ENCODE measurements around the gene SGTA.

SGTA gene

DNA sequence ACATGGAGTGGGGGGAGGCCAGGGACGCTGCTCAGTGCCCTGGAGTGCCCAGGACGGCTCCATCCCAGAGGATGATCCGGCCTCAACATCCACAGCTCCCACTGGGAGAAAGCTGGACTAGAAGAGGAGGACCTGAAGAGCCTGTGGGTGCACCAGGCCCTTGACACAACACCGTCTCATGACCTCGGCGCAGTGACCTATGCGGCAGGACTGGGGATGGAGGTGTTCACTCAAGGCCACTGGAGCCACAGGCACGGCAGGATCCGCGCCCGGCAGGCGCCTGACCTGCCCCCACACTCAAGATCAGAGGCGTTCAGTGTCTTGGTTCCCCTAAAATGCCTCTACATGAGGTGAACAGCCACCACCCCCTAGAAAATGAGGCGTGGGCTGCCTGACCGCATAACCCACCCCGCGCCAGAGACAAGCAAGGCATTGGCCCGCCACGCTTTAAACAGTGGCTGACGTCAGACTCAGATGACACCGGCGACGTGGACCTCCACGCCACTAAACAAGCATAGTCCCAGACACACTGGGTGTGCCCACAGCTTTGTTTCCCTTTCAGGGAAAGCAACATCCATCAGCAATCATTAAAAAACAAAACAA is 8.0 kb downstream of the SGTA start:
- DNase-seq: no peak
- TF ChIP-seq POLR2A (IDR thresholded peaks at IDR 0.05; ENCODE audit: low read length): no peak
- TF ChIP-seq GATA1 (IDR thresholded peaks at IDR 0.05; ENCODE audit: low read depth, low read length): no peak

DNA sequence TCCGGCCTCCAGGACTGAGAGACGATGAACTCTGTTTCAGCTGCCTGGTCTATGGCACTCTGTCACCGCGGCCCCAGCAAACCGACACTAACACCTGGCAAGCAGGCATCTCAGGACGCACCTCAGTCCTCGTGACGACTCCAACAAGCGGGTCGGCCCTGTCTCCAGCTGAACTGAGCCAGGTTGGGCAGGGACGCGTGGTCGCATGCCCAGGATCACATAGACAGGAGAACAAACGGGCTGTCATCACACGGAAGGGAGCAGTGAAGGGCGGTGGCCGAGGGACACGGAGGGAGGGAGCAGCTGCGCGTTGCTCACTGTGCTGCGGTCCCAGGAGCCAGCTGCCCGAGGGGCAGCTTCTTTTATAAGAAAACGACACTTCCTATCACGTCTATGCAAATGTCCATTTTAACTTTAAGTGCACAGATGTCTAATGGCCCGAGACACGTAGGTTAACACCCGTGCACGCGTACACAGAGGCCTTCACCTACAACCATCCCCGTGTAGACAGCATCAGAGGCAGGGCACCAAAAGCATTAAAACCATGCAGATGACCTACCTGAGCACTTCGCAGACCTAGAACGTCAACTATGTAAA is 8.9 kb downstream of the SGTA start:
- no peak for TF ChIP-seq POLR2A (IDR thresholded peaks at IDR 0.05; ENCODE audit: low read length)
- TF ChIP-seq GATA1 (IDR thresholded peaks at IDR 0.05; ENCODE audit: low read depth, low read length): no peak

DNA sequence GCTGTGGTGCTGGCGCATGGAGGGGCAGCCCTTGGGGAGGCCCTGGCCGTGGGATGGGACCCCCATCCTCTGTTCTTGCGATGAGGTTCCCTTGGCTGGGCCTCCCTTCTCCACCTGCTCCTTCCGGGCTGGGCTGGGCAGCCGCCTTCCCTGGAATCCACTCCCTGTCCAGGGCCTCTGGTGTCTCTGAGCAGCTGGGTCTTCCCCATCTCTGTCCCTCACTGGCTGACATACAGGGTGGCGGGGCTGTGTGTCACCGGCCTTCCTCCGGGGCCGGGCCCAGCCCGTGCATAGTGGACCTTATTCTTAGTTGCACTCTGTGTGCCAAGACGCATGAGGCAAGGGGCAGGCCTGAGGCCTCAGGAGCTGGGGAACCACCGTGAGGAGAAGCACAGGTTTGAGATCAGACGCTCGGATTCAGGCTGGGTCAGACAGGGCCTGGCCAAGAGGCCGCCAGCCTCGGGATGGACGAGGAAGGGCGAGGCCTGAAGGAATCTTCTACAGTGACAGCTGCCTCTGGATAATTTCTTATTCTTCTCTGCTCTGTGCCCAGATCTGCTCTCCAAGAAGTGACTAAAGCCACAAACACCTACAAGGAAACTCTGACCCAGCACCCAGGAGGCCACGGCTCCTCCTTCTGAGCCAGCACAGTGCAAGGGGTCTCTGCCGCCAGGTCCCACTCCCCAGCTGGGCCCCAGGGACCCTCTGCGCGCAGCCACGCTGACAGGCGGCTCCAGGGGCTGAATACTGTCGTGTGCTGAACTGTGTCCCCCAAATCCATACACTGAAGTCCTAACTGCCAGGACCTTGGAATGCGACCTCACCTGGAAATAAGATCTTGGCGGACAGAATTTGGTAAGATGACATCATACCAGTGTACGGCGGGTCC is 11.0 kb downstream of the SGTA start:
- TF ChIP-seq GATA1 (IDR thresholded peaks at IDR 0.05; ENCODE audit: low read depth, low read length) (no peak), POLR2A (IDR thresholded peaks at IDR 0.05; ENCODE audit: low read length) (no peak)
- no peak for DNase-seq

More for the DNA sequence above, 8.9 kb downstream of the SGTA start:
- DNase-seq: no peak

DNA sequence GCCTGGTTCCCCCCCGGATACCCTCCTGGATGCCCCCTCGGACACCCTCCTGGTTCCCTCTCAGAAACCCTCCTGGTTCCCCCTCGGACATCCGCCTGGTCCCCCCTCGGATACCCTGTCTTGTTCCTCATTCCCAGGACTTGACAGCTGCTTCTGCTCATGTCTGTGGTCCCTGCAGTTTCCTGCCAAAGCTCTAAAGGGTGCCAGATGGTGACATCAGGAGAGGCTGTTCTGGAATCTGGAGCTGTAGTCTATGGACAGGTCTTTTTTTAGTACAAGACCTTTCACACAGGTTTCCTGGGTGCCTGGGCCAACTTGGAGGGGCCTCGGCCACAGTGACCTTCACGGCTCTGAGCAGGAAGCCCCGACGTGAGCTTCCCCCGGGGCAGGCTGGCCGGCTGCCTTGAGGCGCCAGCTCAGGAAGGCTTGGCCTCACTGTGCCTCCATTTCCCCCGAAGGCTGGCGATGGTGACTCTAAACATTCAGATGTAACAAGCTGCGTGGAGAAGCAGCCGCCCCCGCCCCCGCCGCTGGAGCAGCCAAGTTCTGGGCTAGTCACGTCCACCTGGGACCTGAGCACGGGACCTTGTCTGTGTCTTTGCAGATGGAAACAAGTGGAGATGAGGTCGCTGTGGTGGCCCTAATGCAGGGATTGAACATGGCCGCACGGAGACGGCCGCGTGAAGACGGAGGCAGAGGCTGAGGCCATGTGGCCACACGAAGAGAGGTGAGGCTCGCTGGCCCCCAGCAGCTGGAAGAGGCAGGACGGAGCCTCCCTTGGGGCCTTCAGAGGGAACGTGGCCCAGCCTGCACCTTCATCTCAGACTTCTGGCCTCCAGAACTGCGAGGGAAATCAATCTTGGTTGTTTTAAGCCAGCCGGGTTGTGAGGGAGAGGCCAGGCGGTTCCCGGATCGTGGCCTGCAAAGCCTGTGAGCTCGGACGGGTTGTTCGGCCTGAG is 12.7 kb downstream of the SGTA start:
- no peak for DNase-seq
- TF ChIP-seq GATA1 (IDR thresholded peaks at IDR 0.05; ENCODE audit: low read depth, low read length): no peak

DNA sequence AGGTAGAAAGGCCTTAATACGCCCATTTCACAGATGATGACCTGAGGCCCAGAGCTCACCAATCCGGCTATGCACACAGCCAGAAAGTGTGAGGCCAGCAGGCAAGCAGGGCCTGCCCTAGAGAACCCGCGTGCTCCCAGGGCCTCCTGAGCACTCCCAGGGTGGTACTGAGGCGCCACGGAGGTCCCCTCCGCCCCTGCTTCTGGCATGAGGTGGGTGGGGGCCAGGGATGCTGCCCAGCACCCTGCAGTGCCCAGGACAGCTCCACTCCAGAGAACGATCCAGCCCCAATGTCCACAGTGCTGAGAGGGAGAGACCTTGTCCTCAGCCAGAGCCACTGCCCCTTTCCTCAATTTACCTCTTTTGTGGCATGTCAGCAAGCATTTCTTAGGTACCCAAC is 13.9 kb downstream of the SGTA start:
- TF ChIP-seq GATA1 (IDR thresholded peaks at IDR 0.05; ENCODE audit: low read depth, low read length) (no peak), POLR2A (IDR thresholded peaks at IDR 0.05; ENCODE audit: low read length) (no peak)
- no peak for DNase-seq

DNA sequence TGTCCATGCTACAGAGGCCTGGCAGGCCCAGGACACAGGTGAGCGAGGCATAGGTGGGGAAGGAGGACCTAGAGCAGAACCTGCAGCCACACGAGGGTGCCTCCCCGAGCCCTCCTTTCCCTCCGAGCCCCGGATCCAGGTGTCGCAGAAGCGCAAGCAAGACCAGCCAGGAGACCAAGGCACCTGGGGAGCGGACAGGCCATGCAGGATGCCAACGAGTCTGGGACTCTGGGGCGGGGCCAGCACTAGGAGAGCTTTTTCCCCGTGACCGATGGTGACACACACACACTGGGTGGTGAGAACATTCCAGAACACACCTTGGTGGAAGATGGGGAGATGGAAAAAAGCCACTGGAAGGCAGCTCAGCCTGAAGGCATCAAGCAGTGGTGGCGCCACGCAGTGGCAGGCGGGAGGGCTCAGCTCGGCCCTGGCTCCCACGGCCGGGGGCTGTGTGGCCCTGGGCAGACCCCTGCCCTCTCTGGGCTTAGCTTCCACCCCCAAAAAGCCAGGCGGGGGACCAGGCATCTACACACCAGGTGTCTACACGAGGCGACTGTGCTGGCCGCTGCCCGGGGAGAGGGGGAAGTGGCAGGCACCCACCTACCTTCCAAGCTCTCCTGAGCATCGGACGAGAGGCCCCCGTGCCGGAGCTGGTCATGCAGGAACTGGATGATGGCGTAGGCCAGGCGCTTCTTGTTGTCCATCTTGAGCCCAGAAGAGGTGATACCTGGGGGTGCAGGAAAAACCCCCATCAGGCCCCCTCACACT is 14.5 kb downstream of the SGTA start:
- DNase-seq: no peak
- TF ChIP-seq POLR2A (IDR thresholded peaks at IDR 0.05; ENCODE audit: low read length) (no peak), GATA1 (IDR thresholded peaks at IDR 0.05; ENCODE audit: low read depth, low read length) (no peak)

DNA sequence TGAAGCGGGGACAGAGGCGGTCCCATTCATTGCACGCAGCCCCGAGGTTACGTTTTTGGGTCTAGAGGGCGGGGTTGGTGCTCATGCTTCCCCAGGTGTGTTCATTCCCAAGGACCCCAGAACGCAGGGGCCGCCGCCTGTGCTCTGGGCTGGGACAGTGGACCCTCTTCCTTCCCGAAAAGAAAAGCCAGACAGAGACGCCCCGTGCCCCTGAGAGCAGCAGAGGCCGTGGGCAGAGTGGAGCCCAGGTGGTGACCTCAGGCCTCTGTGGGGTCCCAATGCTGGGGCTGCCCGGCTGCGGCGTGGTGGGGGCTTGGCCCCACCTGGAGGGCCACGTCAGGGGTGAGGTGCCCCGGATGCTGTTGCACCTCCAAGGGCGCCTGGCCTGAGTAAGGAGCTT is 15.4 kb downstream of the SGTA start:
- no peak for TF ChIP-seq POLR2A (IDR thresholded peaks at IDR 0.05; ENCODE audit: low read length)
- TF ChIP-seq GATA1 (IDR thresholded peaks at IDR 0.05; ENCODE audit: low read depth, low read length): no peak

DNA sequence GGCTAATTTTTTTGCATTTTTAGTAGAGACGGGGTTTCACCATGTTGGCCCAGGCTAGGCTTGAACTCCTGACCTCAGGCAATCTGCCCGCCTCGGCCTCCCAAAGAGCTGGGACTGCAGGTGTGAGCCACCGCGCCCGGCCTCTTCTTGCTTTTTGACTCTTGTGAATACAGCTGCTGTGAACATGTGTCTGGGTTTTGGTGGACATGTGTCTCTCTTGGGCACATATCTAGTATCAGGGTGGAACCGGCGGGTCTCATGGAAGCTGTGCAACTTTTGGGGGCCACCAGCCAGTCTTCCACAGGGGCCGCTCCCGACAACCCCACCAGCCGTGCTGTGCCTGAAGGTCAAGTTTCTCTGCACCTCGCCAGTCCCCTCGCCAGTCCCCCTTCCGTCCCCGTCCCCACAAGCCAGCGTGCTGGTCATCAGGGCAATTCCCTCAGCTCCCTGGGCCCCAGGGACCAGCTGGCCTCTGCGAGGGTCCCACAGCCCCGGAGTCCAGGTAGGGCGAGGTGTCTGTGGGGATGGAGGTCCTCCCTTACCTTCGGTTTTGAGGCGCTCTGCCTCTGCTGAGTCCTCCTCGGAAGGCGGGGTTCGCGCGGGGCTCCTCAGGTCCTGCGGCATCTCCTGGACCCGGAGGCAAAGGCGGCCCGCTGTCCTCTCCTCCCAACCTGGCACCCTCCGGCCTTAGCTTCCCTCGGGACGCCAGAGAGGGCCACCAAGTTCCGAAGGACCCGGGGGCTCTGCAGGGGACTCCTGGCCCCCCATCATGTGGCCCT is 16.3 kb downstream of the SGTA start:
- no peak for DNase-seq
- TF ChIP-seq GATA1 (IDR thresholded peaks at IDR 0.05; ENCODE audit: low read depth, low read length) (no peak), POLR2A (IDR thresholded peaks at IDR 0.05; ENCODE audit: low read length) (no peak)

More for the DNA sequence above, 15.4 kb downstream of the SGTA start:
- no peak for DNase-seq

DNA sequence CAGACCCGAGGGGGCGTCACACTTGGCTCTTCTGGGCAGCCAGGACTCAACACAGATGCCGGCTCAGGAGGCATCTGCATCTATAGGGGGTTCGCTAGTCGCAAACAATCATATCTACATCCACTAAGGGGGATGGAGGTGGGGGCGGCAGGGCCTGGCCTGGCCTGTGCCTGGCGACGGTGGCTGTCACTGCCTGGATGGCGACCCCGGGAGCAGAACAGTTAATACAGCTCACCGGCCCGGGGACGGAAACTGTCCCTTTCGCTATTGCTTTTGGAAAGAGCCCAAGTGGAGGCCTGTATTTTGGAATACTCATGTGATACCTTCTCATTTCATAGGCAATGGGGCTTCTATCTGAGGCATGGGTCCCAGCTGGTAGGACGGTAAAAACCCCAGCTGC is 17.7 kb downstream of the SGTA start:
- no peak for DNase-seq
- TF ChIP-seq GATA1 (IDR thresholded peaks at IDR 0.05; ENCODE audit: low read depth, low read length) (no peak), POLR2A (IDR thresholded peaks at IDR 0.05; ENCODE audit: low read length) (no peak)

DNA sequence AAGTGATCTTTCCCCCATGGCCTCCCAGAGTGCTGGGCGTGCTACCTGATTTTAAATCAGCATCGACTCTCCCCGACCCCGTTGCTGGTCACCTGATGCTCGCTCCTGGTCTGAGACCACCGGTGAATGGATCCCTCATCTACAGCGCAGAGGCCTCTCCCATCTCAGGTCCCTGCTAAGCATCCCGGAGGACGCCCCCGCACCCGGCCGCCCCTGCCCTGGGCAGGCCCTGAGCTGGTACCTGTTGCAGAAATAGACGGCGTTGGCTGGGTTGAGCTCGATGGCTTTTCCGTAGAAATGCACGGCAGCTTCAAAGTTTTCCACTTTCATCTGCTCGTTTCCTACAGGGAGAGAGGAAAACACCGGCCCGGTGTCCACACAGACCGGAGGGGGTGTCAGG is 18.1 kb downstream of the SGTA start:
- no peak for DNase-seq
- TF ChIP-seq GATA1 (IDR thresholded peaks at IDR 0.05; ENCODE audit: low read depth, low read length): no peak
- no peak for TF ChIP-seq POLR2A (IDR thresholded peaks at IDR 0.05; ENCODE audit: low read length)

DNA sequence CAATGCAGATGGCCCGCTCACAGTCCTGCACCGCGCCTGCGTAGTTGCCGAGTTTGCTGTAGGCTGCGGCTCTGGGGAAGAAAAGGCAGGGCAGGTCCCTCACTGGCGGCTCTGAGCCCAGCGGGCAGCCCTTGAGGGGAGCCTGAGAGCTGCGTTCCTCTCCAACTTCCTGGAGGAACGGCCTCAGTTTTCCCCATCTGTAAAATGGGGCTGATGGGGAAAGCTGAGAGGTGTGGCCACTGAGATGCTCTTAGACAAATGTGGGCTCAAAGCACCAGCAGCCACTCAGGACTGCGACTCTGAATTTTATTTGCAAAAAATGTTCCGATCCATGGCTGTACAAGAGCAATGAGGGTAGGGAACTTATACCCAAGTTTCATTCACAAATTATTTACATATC is 19.4 kb downstream of the SGTA start:
- TF ChIP-seq POLR2A (IDR thresholded peaks at IDR 0.05; ENCODE audit: low read length) (no peak), GATA1 (IDR thresholded peaks at IDR 0.05; ENCODE audit: low read depth, low read length) (no peak)
- DNase-seq: no peak

DNA sequence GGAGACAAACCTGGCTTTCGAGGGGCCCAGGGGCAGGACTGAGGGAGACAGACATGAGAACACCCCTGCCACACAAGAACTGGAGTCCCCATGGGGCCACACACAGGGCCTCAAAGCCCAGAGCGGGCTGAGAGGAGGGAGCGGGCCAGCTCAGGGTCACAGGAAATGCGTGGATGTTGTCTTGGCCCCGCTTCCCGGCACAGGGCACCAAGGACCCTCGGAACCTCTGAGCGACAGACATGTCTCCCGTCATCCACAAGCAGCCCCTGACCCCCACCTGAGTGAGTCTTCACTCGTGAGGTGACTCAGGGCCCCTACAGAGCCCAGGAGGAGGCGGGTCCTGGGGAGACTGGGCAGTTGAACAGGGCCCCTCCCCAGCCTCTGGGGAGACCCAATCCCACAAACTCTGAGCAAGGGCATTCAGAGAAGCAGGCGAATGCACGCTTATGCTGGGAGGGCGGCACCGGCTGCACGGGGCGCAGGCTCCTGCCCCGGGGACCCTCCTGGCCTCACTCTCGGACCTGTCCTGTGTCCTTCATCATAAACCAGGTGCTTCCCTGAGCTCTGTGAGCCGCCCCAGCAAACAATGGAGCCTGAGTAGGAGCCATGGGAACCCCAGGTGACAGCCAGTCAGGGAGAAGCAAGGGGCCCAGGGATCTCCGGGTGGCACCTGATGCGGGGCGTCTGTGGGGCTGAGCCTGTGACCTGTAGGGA is 20.1 kb downstream of the SGTA start:
- DNase-seq: no peak
- TF ChIP-seq POLR2A (IDR thresholded peaks at IDR 0.05; ENCODE audit: low read length) (no peak), GATA1 (IDR thresholded peaks at IDR 0.05; ENCODE audit: low read depth, low read length) (no peak)

Measured in erythroblast (primary cell).